ENCODE results near the gene KLHL29.

GRCh38 chr2:23688486-23689130, 303.6 kb downstream of the KLHL29 start:
- TF ChIP-seq POLR2AphosphoS5 (IDR thresholded peaks at IDR 0.05; ENCODE audit: insufficient read depth, low read depth, low read length) (no peak), CTCF (IDR thresholded peaks at IDR 0.05; ENCODE audit: extremely low read depth in 1 of 2, insufficient read depth in 1 of 2, low read depth in 1 of 2, low read length in 2 of 2) (no peak), POLR2A (IDR thresholded peaks at IDR 0.05; ENCODE audit: low read depth, low read length) (no peak), JUN (IDR thresholded peaks at IDR 0.05; ENCODE audit: borderline replicate concordance, insufficient read depth, insufficient read length, low read depth) (no peak), MAX (IDR thresholded peaks at IDR 0.05; ENCODE audit: insufficient read depth, insufficient read length) (no peak), EZH2 (IDR thresholded peaks at IDR 0.05; ENCODE audit: borderline replicate concordance, low read depth, low read length, severe bottlenecking) (no peak)

Measured in endothelial cell of umbilical vein (primary cell).